IMR-90 (cell line): ENCODE data around the gene PYGM. TPM values are rescaled to one million over a fixed set of nuclear protein-coding genes. Genes with fewer than 3 reads are reported as not detected.
A peak's percentile ranks its signal among the peaks of the same experiment; 100 is the strongest.

ENCODE experiments used
- ATAC-seq: fragments of 200-7000 bp; cut with Tn5 transposase; 2 replicates; pipeline ENCODE4 v1.9.1; 2020; ENCODE audit warnings: low read depth, mild to moderate bottlenecking, moderate library complexity
- BruUV-seq: library from RNA; stranded (reverse); fragments of 400-500 nt; replicated peaks from 2 replicates; lab custom pipeline; 2021; lab: Mats Ljungman, UMichigan
- CTCF ChIA-PET: fragments of 300-600 bp; formaldehyde crosslinking; extraction: SDS; loops from one replicate; lab custom pipeline; 2021; ENCODE audit warnings: antibody characterized with exemption; lab: Yijun Ruan, JAX
- POLR2A ChIA-PET: fragments of 300-600 bp; sonication (Branson Sonifier 250); formaldehyde crosslinking; loops from one replicate; lab custom pipeline; 2022; ENCODE audit warnings: antibody characterized with exemption; ENCODE audit not compliant: unreplicated experiment; lab: Charles Lee
- DNase-seq: peaks from one replicate; pipeline ENCODE4 v3.0.0; 2013
- H2AFZ ChIP-seq: replicated peaks from 2 replicates; pipeline ENCODE3; 2013; ENCODE audit warnings: low read length, mild to moderate bottlenecking; ENCODE audit not compliant: poor library complexity
- H2AK5ac ChIP-seq: 2 replicates; pipeline ENCODE4 v1.6.1; 2013; ENCODE audit warnings: low read depth, low read length, inconsistent platforms
- H2AK9ac ChIP-seq: replicated peaks from 2 replicates; pipeline ENCODE3; 2013; ENCODE audit warnings: mild to moderate bottlenecking, low read depth, low read length, moderate library complexity; ENCODE audit not compliant: poor library complexity
- H2BK120ac ChIP-seq: 2 replicates; pipeline ENCODE4 v1.6.1; 2013; ENCODE audit warnings: low read depth, low read length, inconsistent platforms
- H2BK15ac ChIP-seq: 3 replicates; pipeline ENCODE4 v1.6.1; 2013; ENCODE audit warnings: low read depth, low read length, inconsistent platforms
- H2BK20ac ChIP-seq: 2 replicates; pipeline ENCODE4 v1.6.1; 2013; ENCODE audit warnings: low read depth, mild to moderate bottlenecking, inconsistent platforms, low read length, moderate library complexity
- H2BK5ac ChIP-seq: 2 replicates; pipeline ENCODE4 v1.6.1; 2013; ENCODE audit warnings: mild to moderate bottlenecking, low read depth, low read length, inconsistent platforms; ENCODE audit not compliant: poor library complexity, severe bottlenecking
- H3K14ac ChIP-seq: replicated peaks from 2 replicates; pipeline ENCODE4 v1.6.1; 2013; ENCODE audit warnings: low read depth, low read length, inconsistent platforms
- H3K18ac ChIP-seq: 2 replicates; pipeline ENCODE4 v1.6.1; 2013; ENCODE audit warnings: low read depth, low read length, control low read depth
- H3K23ac ChIP-seq: 2 replicates; pipeline ENCODE4 v1.6.1; 2013; ENCODE audit warnings: low read depth, low read length, inconsistent platforms
- H3K27ac ChIP-seq: 2 replicates; pipeline ENCODE4 v1.5.1; 2013; ENCODE audit warnings: mild to moderate bottlenecking, control low read depth, low read length; ENCODE audit not compliant: insufficient read depth
- H3K27me3 ChIP-seq: 2 replicates; pipeline ENCODE4 v1.6.1; 2013; ENCODE audit warnings: low read length; ENCODE audit not compliant: control insufficient read depth, insufficient read depth
- H3K36me3 ChIP-seq: 2 replicates; pipeline ENCODE4 v1.6.1; 2013; ENCODE audit warnings: low read length, mixed read lengths; ENCODE audit not compliant: control insufficient read depth, insufficient read depth
- H3K4ac ChIP-seq: 2 replicates; pipeline ENCODE4 v1.6.1; 2013; ENCODE audit warnings: low read depth, low read length, inconsistent platforms
- H3K4me1 ChIP-seq: 2 replicates; pipeline ENCODE4 v1.6.1; 2013; ENCODE audit warnings: low read length, mixed read lengths; ENCODE audit not compliant: control insufficient read depth, insufficient read depth
- H3K4me2 ChIP-seq: 2 replicates; pipeline ENCODE4 v1.6.1; 2013; ENCODE audit warnings: low read depth, mild to moderate bottlenecking, control low read depth, low read length, moderate library complexity
- H3K4me3 ChIP-seq: 2 replicates; pipeline ENCODE4 v1.5.1; 2013; ENCODE audit warnings: low read depth, mild to moderate bottlenecking, control low read depth, low read length, moderate library complexity; ENCODE audit not compliant: insufficient read depth
- H3K56ac ChIP-seq: 2 replicates; pipeline ENCODE4 v1.6.1; 2013; ENCODE audit warnings: low read length, inconsistent platforms; ENCODE audit not compliant: insufficient read depth; ENCODE audit errors: extremely low read depth
- H3K79me1 ChIP-seq, 2 experiments: 2 replicates each; pipeline ENCODE4 v1.6.1; 2013; ENCODE audit warnings: low read length in 2 of 2, inconsistent platforms in 1 of 2, low read depth in 1 of 2
- H3K9ac ChIP-seq: 2 replicates; pipeline ENCODE4 v1.6.1; 2013; ENCODE audit warnings: low read depth, low read length, control low read depth
- H3K9me1 ChIP-seq: 2 replicates; pipeline ENCODE4 v1.6.1; 2013; ENCODE audit warnings: low read length, inconsistent platforms; ENCODE audit not compliant: insufficient read depth
- H3K9me3 ChIP-seq: 2 replicates; pipeline ENCODE4 v1.6.1; 2013; ENCODE audit warnings: low read length; ENCODE audit not compliant: control insufficient read depth, insufficient read depth
- H4K20me1 ChIP-seq: 2 replicates; pipeline ENCODE4 v1.6.1; 2013; ENCODE audit warnings: low read length, inconsistent platforms; ENCODE audit not compliant: insufficient read depth
- H4K5ac ChIP-seq: 2 replicates; pipeline ENCODE4 v1.6.1; 2013; ENCODE audit warnings: mild to moderate bottlenecking, low read depth, low read length, control low read depth
- H4K8ac ChIP-seq, 2 experiments: 2 replicates each; pipeline ENCODE4 v1.6.1; 2013; ENCODE audit warnings: low read depth in 2 of 2, low read length in 2 of 2, control low read depth in 1 of 2, inconsistent platforms in 1 of 2
- H4K91ac ChIP-seq: 2 replicates; pipeline ENCODE4 v1.6.1; 2013; ENCODE audit warnings: low read depth, low read length, inconsistent platforms; ENCODE audit not compliant: insufficient read depth
- BHLHE40 ChIP-seq: fragments of 150-350 bp; IDR thresholded peaks from 2 replicates; pipeline ENCODE4 v1.6.1; 2016; ENCODE audit warnings: mild to moderate bottlenecking, low read depth, low read length
- CEBPB ChIP-seq: IDR thresholded peaks from 2 replicates; pipeline ENCODE4 v1.6.1; 2012; ENCODE audit warnings: low read depth, low read length, improper control_type of control experiment
- CTCF ChIP-seq: conservative IDR thresholded peaks from 2 replicates; pipeline ENCODE4 v1.5.1; 2012; ENCODE audit warnings: mild to moderate bottlenecking, low read depth, low read length, improper control_type of control experiment
- ELK1 ChIP-seq: fragments of 150-350 bp; IDR thresholded peaks from 2 replicates; pipeline ENCODE4 v1.6.1; 2016; ENCODE audit warnings: low read depth, mild to moderate bottlenecking, low read length, moderate library complexity, borderline replicate concordance
- FOS ChIP-seq: fragments of 150-350 bp; IDR thresholded peaks from 2 replicates; pipeline ENCODE4 v1.6.1; 2016; ENCODE audit warnings: low read depth, low read length
- MAFK ChIP-seq: IDR thresholded peaks from 2 replicates; pipeline ENCODE4 v1.6.1; 2012; ENCODE audit warnings: low read depth, low read length, improper control_type of control experiment
- MAZ ChIP-seq: IDR thresholded peaks from 2 replicates; pipeline ENCODE4 v1.6.1; 2012; ENCODE audit warnings: low read depth, mild to moderate bottlenecking, low read length, improper control_type of control experiment, moderate library complexity, borderline replicate concordance
- MXI1 ChIP-seq: IDR thresholded peaks from 2 replicates; pipeline ENCODE4 v1.6.1; 2012; ENCODE audit warnings: low read depth, mild to moderate bottlenecking, low read length, moderate library complexity, borderline replicate concordance
- NFE2L2 ChIP-seq: fragments of 150-350 bp; IDR thresholded peaks from 2 replicates; pipeline ENCODE4 v1.6.1; 2016; ENCODE audit warnings: low read depth, mild to moderate bottlenecking, low read length
- POLR2A ChIP-seq: IDR thresholded peaks from 2 replicates; pipeline ENCODE4 v1.6.1; 2012; ENCODE audit warnings: mild to moderate bottlenecking, low read depth, low read length
- RAD21 ChIP-seq: IDR thresholded peaks from 2 replicates; pipeline ENCODE4 v1.6.1; 2012; ENCODE audit warnings: low read length, improper control_type of control experiment
- RCOR1 ChIP-seq: IDR thresholded peaks from 2 replicates; pipeline ENCODE4 v1.6.1; 2012; ENCODE audit warnings: mild to moderate bottlenecking, low read length, improper control_type of control experiment; ENCODE audit not compliant: insufficient replicate concordance
- RFX5 ChIP-seq: IDR thresholded peaks from 2 replicates; pipeline ENCODE4 v1.8.0; 2012; ENCODE audit warnings: low read depth, mild to moderate bottlenecking, low read length, moderate library complexity
- SMC3 ChIP-seq: fragments of 150-350 bp; IDR thresholded peaks from 2 replicates; pipeline ENCODE4 v1.6.1; 2016; ENCODE audit warnings: low read depth, mild to moderate bottlenecking, antibody characterized with exemption, low read length, moderate library complexity
- WGBS, 2 experiments: methylation state at CpG; one replicate each; pipeline versions ENCODE4 v1.1.5 to v1.1.7; 2013; ENCODE audit warnings: missing lambda C conversion rate in 2 of 2; ENCODE audit not compliant: insufficient read length in 1 of 2; ENCODE audit errors: extremely low coverage in 2 of 2; 5-methylcytosine and 5-hydroxymethylcytosine counted together
- dilution Hi-C: fragments of 300-500 bp; cut with HindIII; formaldehyde crosslinking; loops from one replicate; pipeline ENCODE4 v1.14.3; 2018; ENCODE audit warnings: low sequenced_read_pairs; ENCODE audit not compliant: unreplicated experiment
- in situ Hi-C: fragments of 300-500 bp; cut with MboI; formaldehyde crosslinking; loops from 3 replicates; pipeline ENCODE4 v1.14.3; 2019; ENCODE audit warnings: low sequenced_read_pairs, inconsistent platforms, mixed read lengths
- intact Hi-C: fragments of 100-400 bp; cut with micrococcal nuclease; formaldehyde crosslinking; loops from 2 replicates; pipeline ENCODE4 v1.10.0; 2022
- polyA plus RNA-seq, 3 experiments: library from polyadenylated mRNA; depleted of rRNA; stranded (reverse); fragments of >200 nt; gene quantifications; 2 replicates each; pipeline ENCODE4 v1.2.3, GENCODE V29; 2012; ENCODE audit warnings: low replicate concordance in 1 of 3
- total RNA-seq: library from RNA; depleted of rRNA; stranded (reverse); fragments of >200 nt; gene quantifications from 2 replicates; pipeline ENCODE4 v1.2.3, GENCODE V29; 2012
- TF ChIP-seq, protein P1 (sequence below): fragments of 150-350 bp; IDR thresholded peaks from 2 replicates; pipeline ENCODE4 v1.6.1; 2017; ENCODE audit warnings: mild to moderate bottlenecking, antibody characterized with exemption, low read length, low read depth

Gene PYGM
- total and polyA plus RNA-seq, 2 of the 4 experiments (the other 2 are of a cell fraction) = 0.18 to 0.21 TPM

GRCh38 chr11:64789331-64790204, 29.8 kb upstream of the PYGM start:
- 97% methylated on average over 5 of the region's 15 CpGs; no CpG with 5 or more reads in 1 of the 2 experiments for WGBS, 2 experiments
- no peak overlapping the region for H3K56ac ChIP-seq
- no peak overlapping the region for H2BK20ac ChIP-seq
- ATAC-seq = no peak
- no peak overlapping the region for H2AFZ ChIP-seq
- H3K9me1 ChIP-seq = no peaks in the 10 kb centered on the region
- H3K27ac ChIP-seq = no peak overlapping the region
- H3K27me3 ChIP-seq = no peaks in the 10 kb centered on the region
- H2AK5ac ChIP-seq = no peak overlapping the region
- no peak overlapping the region for H4K5ac ChIP-seq
- no peaks in the 10 kb centered on the region for H4K20me1 ChIP-seq
- no peak overlapping the region for H2BK120ac ChIP-seq
- H3K4ac ChIP-seq = no peak overlapping the region
- H3K79me1 ChIP-seq = no peaks in the 10 kb centered on the region
- H3K4me3 ChIP-seq = no peak overlapping the region
- H4K91ac ChIP-seq = no peak overlapping the region
- no peaks in the 10 kb centered on the region for H3K9me3 ChIP-seq
- no peak overlapping the region for H2BK15ac ChIP-seq
- no peak overlapping the region for H4K8ac ChIP-seq
- BruUV-seq = no TSS peak
- H3K14ac ChIP-seq = no peak overlapping the region
- no peak overlapping the region for H2BK5ac ChIP-seq
- ChIA-PET POLR2A (no interaction called here), CTCF (no interaction called here)
- H2AK9ac ChIP-seq = peak overlapping the region; percentile 65
- H3K4me1 ChIP-seq = no peaks in the 10 kb centered on the region
- in situ Hi-C loops = no loop called here
- dilution Hi-C loops = no loop called here
- no peak overlapping the region for H3K4me2 ChIP-seq
- no peak overlapping the region for H3K9ac ChIP-seq
- H3K23ac ChIP-seq = no peak overlapping the region
- no peak overlapping the region for H3K18ac ChIP-seq
- DNase-seq = no peak
- intact Hi-C loops = no loop called here
- H3K36me3 ChIP-seq = peaks cover 17% of the 10 kb centered on the region
- TF ChIP-seq RCOR1 (no peak), BHLHE40 (no peak), ELK1 (no peak), MXI1 (no peak), MAFK (no peak), SMC3 (no peak), CTCF (no peak), RAD21 (no peak), POLR2A (no peak), MAZ (no peak), CEBPB (no peak), FOS (no peak), NFE2L2 (no peak), RFX5 (no peak)
- TF ChIP-seq, protein P1, sequence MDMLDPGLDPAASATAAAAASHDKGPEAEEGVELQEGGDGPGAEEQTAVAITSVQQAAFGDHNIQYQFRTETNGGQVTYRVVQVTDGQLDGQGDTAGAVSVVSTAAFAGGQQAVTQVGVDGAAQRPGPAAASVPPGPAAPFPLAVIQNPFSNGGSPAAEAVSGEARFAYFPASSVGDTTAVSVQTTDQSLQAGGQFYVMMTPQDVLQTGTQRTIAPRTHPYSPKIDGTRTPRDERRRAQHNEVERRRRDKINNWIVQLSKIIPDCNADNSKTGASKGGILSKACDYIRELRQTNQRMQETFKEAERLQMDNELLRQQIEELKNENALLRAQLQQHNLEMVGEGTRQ = no peak
